GM21360 (cell line): ENCODE data around the gene BDH1.
"Not testable (repeated sequence)": the region's sequence is repeated elsewhere in the genome, so short reads cannot be mapped to it uniquely, and the experiment has no call there.

Experiments
- ATAC-seq: cut with Tn5 transposase; IDR thresholded peaks from one replicate; pipeline ENCODE4 v1.9.1; 2021; ENCODE audit warnings: mild to moderate bottlenecking, moderate library complexity; ENCODE audit not compliant: unreplicated experiment

Gene BDH1

GRCh38 chr3:197522183-197522715 is 33.5 kb downstream of the BDH1 start:
- ATAC-seq, result no peak

GRCh38 chr3:197521277-197522182 is 34.2 kb downstream of the BDH1 start:
- no peak for ATAC-seq

GRCh38 chr3:197520311-197521276 is 35.2 kb downstream of the BDH1 start:
- no peak for ATAC-seq

DNA sequence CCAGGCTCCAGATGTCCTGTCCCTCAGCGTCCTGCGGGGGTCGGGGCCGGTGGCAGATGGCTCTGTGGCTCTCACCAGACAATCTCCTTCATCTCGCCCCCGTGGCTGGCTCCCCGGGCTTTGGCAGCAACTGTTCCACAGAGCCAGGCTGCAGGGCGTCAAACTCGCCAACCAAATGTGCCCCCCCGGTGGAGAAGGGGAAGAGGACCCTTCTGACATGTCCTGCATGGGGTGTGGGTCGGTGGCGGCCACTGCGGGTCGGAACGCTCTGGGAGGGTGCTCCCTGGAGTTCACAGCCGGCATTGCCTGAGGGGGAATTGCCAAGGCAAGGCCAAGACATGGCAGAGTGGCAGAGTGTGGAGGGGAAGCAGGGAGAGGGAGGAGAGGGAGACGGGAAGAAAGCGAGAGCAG is 36.0 kb downstream of the BDH1 start:
- ATAC-seq, result no peak

GRCh38 chr3:197518881-197519421 is 36.8 kb downstream of the BDH1 start:
- no peak for ATAC-seq

DNA sequence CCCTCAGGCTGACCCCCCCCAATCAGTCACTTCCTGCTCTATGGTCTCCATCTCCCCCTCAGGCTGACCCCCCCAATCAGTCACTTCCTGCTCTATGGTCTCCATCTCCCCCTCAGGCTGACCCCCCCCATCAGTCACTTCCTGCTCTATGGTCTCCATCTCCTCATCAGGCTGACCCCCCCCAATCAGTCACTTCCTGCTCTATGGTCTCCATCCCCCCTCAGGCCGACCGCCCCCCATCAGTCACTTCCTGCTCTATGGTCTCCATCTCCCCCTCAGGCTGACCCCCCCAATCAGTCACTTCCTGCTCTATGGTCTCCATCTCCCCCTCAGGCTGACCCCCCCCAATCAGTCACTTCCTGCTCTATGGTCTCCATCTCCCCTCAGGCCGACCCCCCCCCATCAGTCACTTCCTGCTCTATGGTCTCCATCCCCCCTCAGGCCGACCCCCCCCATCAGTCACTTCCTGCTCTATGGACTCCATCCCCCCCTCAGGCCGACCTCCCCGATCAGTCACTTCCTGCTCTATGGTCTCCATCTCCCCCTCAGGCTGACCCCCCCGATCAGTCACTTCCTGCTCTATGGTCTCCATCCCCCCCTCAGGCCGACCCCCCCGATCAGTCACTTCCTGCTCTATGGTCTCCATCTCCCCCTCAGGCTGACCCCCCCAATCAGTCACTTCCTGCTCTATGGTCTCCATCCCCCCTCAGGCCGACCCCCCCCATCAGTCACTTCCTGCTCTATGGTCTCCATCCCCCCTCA is 37.7 kb downstream of the BDH1 start:
- ATAC-seq, result not testable (repeated sequence)

DNA sequence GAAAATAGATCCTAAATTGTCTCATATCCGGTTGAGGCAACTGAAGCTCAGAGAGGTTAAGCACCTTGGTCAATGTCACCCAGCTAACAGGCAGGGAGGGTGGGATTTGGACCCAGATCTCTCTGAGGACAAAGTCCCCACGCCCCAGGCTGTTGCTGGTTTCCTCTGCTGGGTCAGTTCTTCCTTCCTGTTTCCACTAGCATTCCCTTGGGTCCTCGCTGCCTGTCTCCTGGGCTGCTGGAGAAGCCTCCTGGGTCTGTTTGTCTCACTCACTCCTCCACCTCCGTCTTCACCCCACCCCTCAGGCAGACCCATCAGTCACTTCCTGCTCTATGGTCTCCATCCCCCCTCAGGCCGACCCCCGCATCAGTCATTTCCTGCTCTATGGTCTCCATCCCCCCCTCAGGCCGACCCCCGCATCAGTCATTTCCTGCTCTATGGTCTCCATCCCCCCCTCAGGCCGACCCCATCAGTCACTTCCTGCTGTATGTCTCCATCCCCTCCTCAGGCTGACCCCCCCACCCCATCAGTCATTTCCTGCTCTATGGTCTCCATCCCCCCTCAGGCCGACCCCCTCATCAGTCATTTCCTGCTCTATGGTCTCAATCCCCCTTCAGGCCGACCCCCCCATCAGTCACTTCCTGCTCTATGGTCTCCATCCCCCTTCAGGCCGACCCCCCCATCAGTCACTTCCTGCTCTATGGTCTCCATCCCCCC is 38.7 kb downstream of the BDH1 start:
- ATAC-seq, result not testable (repeated sequence)

GRCh38 chr3:197516517-197516889 is 39.3 kb downstream of the BDH1 start:
- ATAC-seq, result no peak

DNA sequence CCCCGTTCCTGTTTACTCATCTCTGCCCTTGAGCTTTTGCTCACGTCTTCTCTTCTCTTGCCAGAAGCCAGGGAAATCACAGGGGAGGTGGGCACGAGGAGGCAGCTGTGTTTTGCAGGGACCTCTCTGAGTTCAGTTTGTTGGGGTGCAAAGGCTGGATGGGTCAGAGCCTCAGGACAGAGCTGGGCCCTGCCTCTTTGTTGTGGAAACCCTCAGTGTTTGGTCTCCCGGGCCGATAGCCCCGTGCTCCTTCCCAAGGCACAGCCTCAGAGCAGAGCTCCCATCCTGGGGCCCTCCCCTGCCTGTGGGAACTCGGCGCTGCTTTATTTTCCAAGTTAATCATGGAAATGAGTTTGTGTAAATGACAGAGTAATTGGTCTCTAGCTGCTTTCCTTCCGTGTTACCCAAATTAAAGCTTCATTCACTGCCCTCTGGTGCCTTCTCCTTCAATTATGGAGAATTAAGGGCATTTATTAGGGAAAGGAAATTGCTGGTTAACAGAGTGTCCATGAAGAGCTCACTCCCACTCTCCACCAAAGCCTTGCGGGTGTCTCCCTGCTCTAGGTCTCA is 40.9 kb downstream of the BDH1 start:
- no peak for ATAC-seq

- no peak for ATAC-seq
Observed at GRCh38 chr3:197513953-197514785, 41.6 kb downstream of the BDH1 start.

GRCh38 chr3:197512691-197513571 is 42.8 kb downstream of the BDH1 start:
- ATAC-seq, result no peak

DNA sequence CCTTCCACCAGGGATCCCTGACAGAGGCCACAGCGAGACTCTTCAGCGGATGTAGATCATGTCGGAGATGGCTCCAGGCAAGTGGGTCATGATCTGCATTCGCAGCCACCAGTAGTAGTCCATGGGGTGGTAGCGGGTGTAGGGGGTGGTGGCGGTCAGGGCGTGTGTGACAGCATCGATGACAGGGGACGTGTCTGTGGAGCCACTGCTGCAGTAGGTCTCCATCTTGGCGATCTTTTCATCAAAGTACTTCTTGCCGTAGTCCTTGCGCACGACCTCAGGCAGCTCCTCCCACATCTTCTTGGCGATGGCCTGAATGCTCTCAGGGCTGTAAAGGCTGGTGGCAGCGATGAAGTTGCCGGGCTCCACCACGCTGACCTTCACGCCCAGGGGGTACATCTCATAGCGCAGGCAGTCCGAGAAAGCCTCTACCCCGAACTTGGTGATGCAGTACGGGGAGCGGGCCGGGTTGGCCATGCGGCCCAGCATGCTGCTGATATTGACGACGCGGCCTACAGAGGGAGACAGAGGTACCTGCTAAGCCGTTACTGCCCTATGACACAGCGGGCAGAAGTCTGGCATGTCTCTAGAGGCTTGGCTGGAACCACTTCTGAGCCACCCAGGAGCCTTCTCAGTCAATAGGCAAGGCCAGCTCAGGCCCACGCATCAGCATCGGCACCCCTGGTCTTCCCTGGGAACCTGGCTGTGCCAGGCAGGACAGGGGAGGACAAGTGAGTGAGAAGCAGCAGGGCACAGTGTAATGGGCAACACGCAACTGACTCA is 43.7 kb downstream of the BDH1 start:
- ATAC-seq, result no peak

- ATAC-seq, result no peak
Observed at GRCh38 chr3:197511130-197511529, 44.6 kb downstream of the BDH1 start.

DNA sequence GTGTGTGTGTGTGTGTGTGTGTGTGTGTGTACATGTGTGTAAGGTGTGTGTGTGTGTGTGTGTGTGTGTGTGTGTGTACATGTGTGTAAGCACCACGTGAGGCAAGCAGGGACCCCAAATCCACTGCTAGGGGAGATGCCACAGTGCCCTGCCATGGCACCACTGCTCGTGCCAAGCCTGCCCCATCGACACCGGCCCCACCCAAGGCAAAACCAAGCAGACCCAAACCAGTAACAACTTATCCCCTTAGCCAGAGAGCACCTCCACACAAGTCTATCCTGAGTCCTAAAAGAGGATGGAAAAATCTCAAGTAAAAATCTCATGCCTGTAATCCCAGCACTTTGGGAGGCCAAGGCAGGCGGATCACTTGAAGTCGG is 45.1 kb downstream of the BDH1 start:
- ATAC-seq, result no peak

DNA sequence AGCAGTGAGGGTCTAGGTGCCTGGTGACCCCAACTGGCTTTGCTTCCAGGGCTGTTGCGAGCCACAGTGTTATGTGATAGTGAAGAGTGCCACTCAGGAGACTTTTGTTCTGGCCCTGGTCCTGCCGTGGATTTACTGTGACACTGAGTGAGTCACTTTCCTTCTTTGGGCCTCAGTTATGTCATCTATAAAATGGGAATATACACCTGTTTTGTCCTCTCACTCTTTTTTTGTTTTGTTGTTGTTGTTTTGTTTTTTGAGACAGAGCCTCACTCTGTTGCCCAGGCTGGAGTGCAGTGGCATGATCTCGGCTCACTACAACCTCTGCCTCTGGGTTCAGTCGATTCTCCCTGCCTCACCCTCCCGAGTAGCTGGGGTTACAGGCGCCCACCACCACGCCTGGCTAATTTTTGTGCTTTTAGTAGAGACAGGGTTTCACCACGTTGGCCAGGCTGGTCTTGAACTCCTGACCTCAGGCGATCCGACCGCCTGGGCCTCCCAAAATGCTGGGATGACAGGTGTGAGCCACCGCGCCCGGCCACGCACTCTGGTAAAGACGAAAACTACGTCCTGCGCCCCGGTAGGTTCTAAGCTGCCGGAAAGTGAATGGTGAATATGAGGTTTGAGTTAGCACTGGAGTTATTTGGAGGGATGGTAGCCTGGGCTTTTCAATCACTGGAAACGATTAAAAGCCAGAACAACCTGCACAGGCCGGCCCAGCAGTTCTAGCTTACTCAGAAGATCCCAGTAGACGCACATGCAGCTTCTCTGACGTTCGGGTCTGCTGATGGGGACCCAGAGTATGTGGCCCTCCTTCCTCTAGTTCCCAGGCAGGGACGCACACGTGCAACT is 46.6 kb downstream of the BDH1 start:
- ATAC-seq, result no peak

GRCh38 chr3:197508461-197508860 is 47.3 kb downstream of the BDH1 start:
- no peak for ATAC-seq
